Left lung (tissue), 10 donors: ENCODE measurements around the gene APOBR. TPM values are rescaled to one million over a fixed set of nuclear protein-coding genes. Genes with fewer than 3 reads are reported as not detected.
"Not testable (repeated sequence)": the region's sequence is repeated elsewhere in the genome, so short reads cannot be mapped to it uniquely, and the experiment has no call there.

Experiments used
- ATAC-seq: fragments of 200-7000 bp; cut with Tn5 transposase; one replicate; pipeline ENCODE4 v1.9.1; 2020; ENCODE audit warnings: moderate library complexity
- DNase-seq, 4 donors: peaks; one replicate each; pipeline ENCODE4 v3.0.0-alpha.2; 2013 to 2020
- H3K27ac ChIP-seq, 2 donors: fragments of 200-600 bp; sonication (generic) in 1 of 2; one replicate each; pipeline versions ENCODE4 v1.5.0 to v1.8.0; 2020 to 2021
- H3K27me3 ChIP-seq, 2 donors: fragments of 200-600 bp; sonication (generic) in 1 of 2; one replicate each; pipeline versions ENCODE4 v1.5.0 to v1.8.0; 2020 to 2021
- H3K36me3 ChIP-seq, 2 donors: fragments of 200-600 bp; sonication (generic) in 1 of 2; one replicate each; pipeline versions ENCODE4 v1.5.0 to v1.8.0; 2020 to 2021
- H3K4me1 ChIP-seq, 2 donors: fragments of 200-600 bp; one replicate each; pipeline ENCODE4 v1.8.0; 2021
- H3K4me3 ChIP-seq, 2 donors: fragments of 200-600 bp; sonication (generic) in 1 of 2; one replicate each; pipeline versions ENCODE4 v1.5.0 to v1.8.0; 2020 to 2021; ENCODE audit warnings: mild to moderate bottlenecking in 1 of 2
- H3K9me3 ChIP-seq, 2 donors: fragments of 200-600 bp; sonication (generic) in 1 of 2; one replicate each; pipeline versions ENCODE4 v1.5.0 to v1.8.0; 2020 to 2021
- CTCF ChIP-seq, 2 donors: fragments of 200-600 bp; sonication (generic) in 1 of 2; IDR thresholded peaks; one replicate each; pipeline versions ENCODE4 v1.5.0 to v1.8.0; 2021; ENCODE audit warnings: antibody characterized with exemption in 2 of 2
- intact Hi-C, 2 donors: fragments of 100-400 bp; cut with DNase I; formaldehyde crosslinking; loops; one replicate each; pipeline versions ENCODE4 v1.11.2 to v1.14.2; 2022
- polyA plus RNA-seq, 6 donors: library from polyadenylated mRNA; unstranded; fragments of 120-200 nt; gene quantifications; one replicate each; pipeline ENCODE4 v1.2.1, GENCODE V29; 2013; ENCODE audit not compliant: insufficient read length in 6 of 6
- total RNA-seq, 2 donors: library from RNA; stranded (reverse); fragmentation: NEBNext Ultra II Directional; extraction: Animal tissue kit (Norgen Biotek cat#: 25700); gene quantifications; one replicate each; pipeline ENCODE4 v1.2.1, GENCODE V29; 2021
- donor health status: DM: no; HTN: yes; CAD: no.
- donor health status: DM: no; HTN: no; CAD: no.

APOBR gene
- total and polyA plus RNA-seq, 8 donors = 1.0 to 22.9 (median 1.5) TPM

GRCh38 chr16:28522792-28523191 lies 28.3 kb downstream of the APOBR start:
- ATAC-seq (no peak), DNase-seq (no peak)
- no peaks in the 10 kb centered on the region for H3K9me3 ChIP-seq
- no peaks in the 10 kb centered on the region for H3K27me3 ChIP-seq
- peaks cover 0 to 4% of the 10 kb centered on the region in 2 donors for H3K4me1 ChIP-seq
- no peaks in the 10 kb centered on the region for H3K36me3 ChIP-seq
- intact Hi-C loops = no loop called here
- no peak overlapping the region for H3K27ac ChIP-seq
- no peak for TF ChIP-seq CTCF (IDR thresholded peaks at IDR 0.05)
- H3K4me3 ChIP-seq = no peak overlapping the region

GRCh38 chr16:28524681-28525171 lies 30.3 kb downstream of the APOBR start:
- DNase-seq (no peak), ATAC-seq (no peak)
- Histone ChIP-seq H3K4me3 (no peak overlapping the region), H3K36me3 (no peaks in the 10 kb centered on the region), H3K27me3 (no peaks in the 10 kb centered on the region), H3K9me3 (no peaks in the 10 kb centered on the region), H3K4me1 (peaks cover 0 to 4% of the 10 kb centered on the region in 2 donors), H3K27ac (no peak overlapping the region)
- intact Hi-C loops = no loop called here
- TF ChIP-seq CTCF (IDR thresholded peaks at IDR 0.05) = no peak

- ATAC-seq = no peak
Measured at GRCh38 chr16:28526201-28527099, 32.0 kb downstream of the APOBR start.

GRCh38 chr16:28527100-28527785 lies 32.8 kb downstream of the APOBR start:
- H3K36me3 ChIP-seq, H3K27ac ChIP-seq, DNase-seq, H3K9me3 ChIP-seq, H3K27me3 ChIP-seq, ATAC-seq, H3K4me3 ChIP-seq, intact Hi-C loops: not testable (repeated sequence)
- H3K4me1 ChIP-seq = peaks cover 6 to 15% of the 10 kb centered on the region in 2 donors

More at GRCh38 chr16:28526201-28527099, 32.0 kb downstream of the APOBR start:
- TF ChIP-seq CTCF (IDR thresholded peaks at IDR 0.05) = no peak
- Histone ChIP-seq H3K27ac (no peak overlapping the region), H3K9me3 (no peaks in the 10 kb centered on the region), H3K36me3 (no peaks in the 10 kb centered on the region), H3K4me1 (peaks cover 0 to 7% of the 10 kb centered on the region in 2 donors), H3K27me3 (no peaks in the 10 kb centered on the region), H3K4me3 (no peak overlapping the region)
- DNase-seq = no peak
- intact Hi-C loops = no loop called here

GRCh38 chr16:28527985-28528384 lies 33.5 kb downstream of the APOBR start:
- H3K27ac ChIP-seq = no peak overlapping the region
- no peak for ATAC-seq
- H3K9me3 ChIP-seq = no peaks in the 10 kb centered on the region
- H3K4me1 ChIP-seq = peaks cover 10 to 22% of the 10 kb centered on the region in 2 donors
- no peak for TF ChIP-seq CTCF (IDR thresholded peaks at IDR 0.05)
- H3K36me3 ChIP-seq = no peaks in the 10 kb centered on the region
- H3K4me3 ChIP-seq = no peak overlapping the region
- no peaks in the 10 kb centered on the region for H3K27me3 ChIP-seq
- intact Hi-C loops = no loop called here
- DNase-seq = no peak
